Purkinje cell (primary cell): ENCODE data around the gene MSX2. TPM values are rescaled to one million over a fixed set of nuclear protein-coding genes. Genes with fewer than 3 reads are reported as not detected.

Experiments
- polyA plus RNA-seq: library from polyadenylated mRNA; unstranded; fragments of >200 nt; fragmentation: Nextera tagmentation; gene quantifications from 2 replicates; pipeline ENCODE4 v1.2.1, GENCODE V29; 2014

The MSX2 gene
- polyA plus RNA-seq = 1.5 TPM in 2 replicates

GRCh38 chr5:174724484-174725260, at the start of gene MSX2:
Gene MSX2, plus strand, starts transcription at chr5:174724582. Its CDS starts 78 bp downstream, at chr5:174724660.

